ENCODE results near the gene LTK. TPM values are rescaled to one million over a fixed set of nuclear protein-coding genes. Genes with fewer than 3 reads are reported as not detected.

LTK gene
- total RNA-seq, 1 experiment from 2014 or later, result not detected

- CTCF ChIA-PET, result interaction anchor here (0.6 to 1.2 kb wide), 3 partner anchors 16 to 138 kb away, joined by 3 to 6 read pairs (median 3); no protein-coding TSS in a partner anchor
- DNase-seq (ENCODE audit: low read depth, low spot score) (peak; percentile 82), ATAC-seq (peak; percentile 84)
- H3K27ac ChIP-seq (ENCODE audit: low read length), result no peak overlapping the region
- H3K4me1 ChIP-seq (ENCODE audit: control insufficient read depth, insufficient read depth, low read length), result no peaks in the 10 kb centered on the region
- POLR2A ChIA-PET, result interaction anchor here (0.6 kb wide), 2 partner anchors 96 to 163 kb away, joined by 6 to 13 read pairs; no protein-coding TSS in a partner anchor
- H3K27me3 ChIP-seq (ENCODE audit: control insufficient read depth, insufficient read depth, low read length), result no peaks in the 10 kb centered on the region
- TF ChIP-seq CTCF (IDR thresholded peaks at IDR 0.05), result peak; percentile 93
- TF ChIP-seq SIN3A (IDR thresholded peaks at IDR 0.05; ENCODE audit: borderline replicate concordance, insufficient read depth, low read depth, low read length), result no peak
- H3K4me3 ChIP-seq (ENCODE audit: low read depth in 2 of 2, low read length in 2 of 2), result no peak overlapping the region
- in situ Hi-C loops (cut with HindIII; ENCODE audit: low pct_unique_long_range_greater_than_20kb, low sequenced_read_pairs), result no loop called here
- H3K9me3 ChIP-seq (ENCODE audit: control insufficient read depth, insufficient read depth, low read depth, low read length), result no peaks in the 10 kb centered on the region
- H3K36me3 ChIP-seq (ENCODE audit: control insufficient read depth, insufficient read depth, low read length), result peaks cover 8% of the 10 kb centered on the region
- intact Hi-C loops (cut with micrococcal nuclease; ENCODE audit: unreplicated experiment), result no loop called here
- no TSS peak for BruUV-seq (replicated peaks)
Measured at GRCh38 chr15:41465822-41466421, 47.7 kb downstream of the LTK start.

- ChIA-PET POLR2A (interaction anchor here (0.5 to 0.7 kb wide), 2 partner anchors 28 to 56 kb away, joined by 3 to 4 read pairs; no protein-coding TSS in a partner anchor), CTCF (interaction anchor here (1.2 kb wide), 1 partner anchor 139 kb away, joined by 6 read pairs; no protein-coding TSS in a partner anchor)
- no peak overlapping the region for H3K27ac ChIP-seq (ENCODE audit: low read length)
- H3K9me3 ChIP-seq (ENCODE audit: control insufficient read depth, insufficient read depth, low read depth, low read length), result no peaks in the 10 kb centered on the region
- H3K36me3 ChIP-seq (ENCODE audit: control insufficient read depth, insufficient read depth, low read length), result peaks cover 4% of the 10 kb centered on the region
- H3K4me1 ChIP-seq (ENCODE audit: control insufficient read depth, insufficient read depth, low read length), result no peaks in the 10 kb centered on the region
- ATAC-seq (no peak), DNase-seq (ENCODE audit: low read depth, low spot score) (no peak)
- TF ChIP-seq CTCF (IDR thresholded peaks at IDR 0.05) (no peak), REST (IDR thresholded peaks at IDR 0.05; ENCODE audit: insufficient read depth in 1 of 2, low read depth in 2 of 2, low read length in 1 of 2) (no peak), POLR2AphosphoS5 (IDR thresholded peaks at IDR 0.05; ENCODE audit: low read depth, low read length) (no peak), TCF7L2 (IDR thresholded peaks at IDR 0.05; ENCODE audit: low read depth, low read length) (no peak), SIN3A (IDR thresholded peaks at IDR 0.05; ENCODE audit: borderline replicate concordance, insufficient read depth, low read depth, low read length) (no peak)
- no peaks in the 10 kb centered on the region for H3K27me3 ChIP-seq (ENCODE audit: control insufficient read depth, insufficient read depth, low read length)
- no TSS peak for BruUV-seq (replicated peaks)
- in situ Hi-C loops (cut with HindIII; ENCODE audit: low pct_unique_long_range_greater_than_20kb, low sequenced_read_pairs) (no loop called here), intact Hi-C loops (cut with micrococcal nuclease; ENCODE audit: unreplicated experiment) (no loop called here)
- no peak overlapping the region for H3K4me3 ChIP-seq (ENCODE audit: low read depth in 2 of 2, low read length in 2 of 2)
Measured at GRCh38 chr15:41464889-41465580, 48.6 kb downstream of the LTK start.
